Mesenchymal stem cell (in vitro differentiated cells and primary cell): ENCODE results near the gene RAD21L1.
A peak's percentile ranks its signal among the peaks of the same experiment; 100 is the strongest.

Experiments used
- DNase-seq: peaks from one replicate; pipeline ENCODE4 v3.0.0-alpha.2; 2013
- H2AFZ ChIP-seq: one replicate; pipeline ENCODE4 v1.6.1; 2013; ENCODE audit warnings: low read depth, mild to moderate bottlenecking, control low read depth, inconsistent platforms, low read length, moderate library complexity
- H2AK5ac ChIP-seq: 2 replicates; pipeline ENCODE4 v1.6.1; 2013; ENCODE audit warnings: low read length, moderate library complexity, mild to moderate bottlenecking, inconsistent platforms; ENCODE audit not compliant: severe bottlenecking
- H2BK120ac ChIP-seq: one replicate; pipeline ENCODE4 v1.6.1; 2013; ENCODE audit warnings: low read depth, mild to moderate bottlenecking, inconsistent platforms, low read length, moderate library complexity
- H2BK12ac ChIP-seq, 2 experiments: one replicate each; pipeline ENCODE4 v1.6.1; 2013; ENCODE audit warnings: inconsistent platforms in 2 of 2, low read length in 2 of 2, mild to moderate bottlenecking in 2 of 2, moderate library complexity in 2 of 2, control low read depth in 1 of 2
- H2BK15ac ChIP-seq: one replicate; pipeline ENCODE4 v1.6.1; 2013; ENCODE audit warnings: mild to moderate bottlenecking, low read depth, inconsistent platforms; ENCODE audit not compliant: poor library complexity, severe bottlenecking
- H2BK5ac ChIP-seq: 2 replicates; pipeline ENCODE4 v1.6.1; 2013; ENCODE audit warnings: low read depth, mild to moderate bottlenecking, low read length, control low read depth, inconsistent platforms; ENCODE audit not compliant: poor library complexity, severe bottlenecking
- H3K14ac ChIP-seq, 2 experiments: one replicate each; pipeline ENCODE4 v1.6.1; 2013; ENCODE audit warnings: inconsistent platforms in 2 of 2, low read length in 2 of 2, control low read depth in 1 of 2, mild to moderate bottlenecking in 1 of 2, moderate library complexity in 1 of 2
- H3K18ac ChIP-seq, 2 experiments: one replicate each; pipeline ENCODE4 v1.6.1; 2013; ENCODE audit warnings: inconsistent platforms in 2 of 2, low read length in 2 of 2, control low read depth in 1 of 2, low read depth in 1 of 2, mild to moderate bottlenecking in 1 of 2
- H3K23ac ChIP-seq, 2 experiments: one replicate each; pipeline ENCODE4 v1.6.1; 2013; ENCODE audit warnings: inconsistent platforms in 2 of 2, low read length in 2 of 2, mild to moderate bottlenecking in 2 of 2, moderate library complexity in 2 of 2, control low read depth in 1 of 2
- H3K27ac ChIP-seq: 2 replicates; pipeline ENCODE4 v1.5.1; 2013; ENCODE audit warnings: mild to moderate bottlenecking, moderate library complexity, low read length, control low read depth, inconsistent platforms; ENCODE audit not compliant: poor library complexity, severe bottlenecking
- H3K27me3 ChIP-seq, 2 experiments: 2 replicates each; pipeline versions ENCODE4 v1.6.1 to v1.7.0; 2013; ENCODE audit warnings: low read length in 2 of 2, mild to moderate bottlenecking in 2 of 2, moderate library complexity in 2 of 2, control low read depth in 1 of 2, inconsistent platforms in 1 of 2; ENCODE audit not compliant: control insufficient read depth in 1 of 2, insufficient read depth in 1 of 2
- H3K36me3 ChIP-seq, 2 experiments: 2 replicates each; pipeline versions ENCODE4 v1.6.1 to v1.7.0; 2013; ENCODE audit warnings: low read length in 2 of 2, control low read depth in 1 of 2, inconsistent platforms in 1 of 2, low read depth in 1 of 2, mild to moderate bottlenecking in 1 of 2; ENCODE audit not compliant: insufficient read depth in 2 of 2, control insufficient read depth in 1 of 2
- H3K4ac ChIP-seq, 2 experiments: one replicate each; pipeline ENCODE4 v1.6.1; 2013; ENCODE audit warnings: inconsistent platforms in 2 of 2, low read length in 2 of 2, mild to moderate bottlenecking in 2 of 2, moderate library complexity in 2 of 2, control low read depth in 1 of 2, low read depth in 1 of 2
- H3K4me1 ChIP-seq: 2 replicates; pipeline ENCODE4 v1.6.1; 2013; ENCODE audit warnings: low read depth, low read length, control low read depth; ENCODE audit not compliant: control insufficient read depth, insufficient read depth
- H3K4me2 ChIP-seq: 2 replicates; pipeline ENCODE4 v1.6.1; 2013; ENCODE audit warnings: low read length, mild to moderate bottlenecking, inconsistent platforms; ENCODE audit not compliant: poor library complexity, severe bottlenecking
- H3K4me3 ChIP-seq, 2 experiments: 2 replicates each; pipeline versions ENCODE4 v1.5.1 to v1.7.0; 2013; ENCODE audit warnings: low read length in 2 of 2, mild to moderate bottlenecking in 2 of 2, control low read depth in 1 of 2, low read depth in 1 of 2; ENCODE audit not compliant: insufficient read depth in 1 of 2
- H3K79me1 ChIP-seq: replicated peaks from 2 replicates; pipeline ENCODE4 v1.6.1; 2013; ENCODE audit warnings: mild to moderate bottlenecking, control low read depth, low read length, inconsistent platforms; ENCODE audit not compliant: poor library complexity, severe bottlenecking
- H3K9ac ChIP-seq: 2 replicates; pipeline ENCODE4 v1.7.0; 2013; ENCODE audit warnings: mild to moderate bottlenecking, low read length, moderate library complexity
- H3K9me3 ChIP-seq: 2 replicates; pipeline ENCODE4 v1.7.0; 2013; ENCODE audit warnings: mild to moderate bottlenecking, low read length; ENCODE audit not compliant: control insufficient read depth
- H4K8ac ChIP-seq: one replicate; pipeline ENCODE4 v1.6.1; 2013; ENCODE audit warnings: inconsistent platforms, mild to moderate bottlenecking, low read length, moderate library complexity
- H4K91ac ChIP-seq: one replicate; pipeline ENCODE4 v1.6.1; 2013; ENCODE audit warnings: mild to moderate bottlenecking, low read length, inconsistent platforms
- WGBS: methylation state at CpG from one replicate; pipeline ENCODE4 v1.1.7; 2013; ENCODE audit warnings: mixed read lengths; 5-methylcytosine and 5-hydroxymethylcytosine counted together

RAD21L1 gene

DNA sequence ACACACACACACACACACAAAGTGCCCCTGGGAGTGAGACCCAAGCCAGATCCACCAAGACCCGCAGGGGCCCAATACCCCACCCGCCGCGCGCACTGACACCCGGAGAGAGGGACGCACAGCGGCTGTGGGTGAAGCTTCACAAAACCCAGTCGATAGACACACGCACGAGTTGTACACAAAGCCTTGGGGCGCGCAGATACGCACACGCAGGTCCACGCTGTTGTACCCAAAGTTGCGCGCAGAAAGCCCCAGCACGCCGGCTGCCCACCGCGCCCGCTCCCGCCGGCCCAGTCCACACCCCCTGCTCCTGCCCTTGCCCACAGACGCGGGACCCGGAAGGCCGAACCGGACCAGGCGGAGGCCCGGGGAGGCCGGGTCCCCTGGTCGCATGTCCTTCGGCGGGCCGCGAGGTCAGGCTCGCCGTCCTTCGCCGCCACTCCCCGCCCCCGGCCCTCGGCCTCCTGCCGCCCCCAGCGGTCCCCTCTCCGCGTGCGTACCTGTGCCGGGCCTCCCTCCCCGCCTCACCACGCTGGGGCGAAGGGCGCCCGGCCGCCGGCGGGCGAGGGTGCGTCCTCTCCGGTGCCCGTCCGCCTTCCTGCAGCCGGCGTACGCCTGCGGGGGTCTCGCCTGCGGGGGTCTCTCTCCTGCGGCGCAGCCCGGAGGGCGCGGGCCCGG is 41.1 kb upstream of the RAD21L1 start, which contains the start of gene TMEM74B:
Gene TMEM74B (minus strand): TSS at position 344 of the 678 bp plus-strand sequence. CDS start 1,180 bp downstream, outside the sequence.
- no peak within 1 kb of the TSS for H2BK5ac ChIP-seq

DNA sequence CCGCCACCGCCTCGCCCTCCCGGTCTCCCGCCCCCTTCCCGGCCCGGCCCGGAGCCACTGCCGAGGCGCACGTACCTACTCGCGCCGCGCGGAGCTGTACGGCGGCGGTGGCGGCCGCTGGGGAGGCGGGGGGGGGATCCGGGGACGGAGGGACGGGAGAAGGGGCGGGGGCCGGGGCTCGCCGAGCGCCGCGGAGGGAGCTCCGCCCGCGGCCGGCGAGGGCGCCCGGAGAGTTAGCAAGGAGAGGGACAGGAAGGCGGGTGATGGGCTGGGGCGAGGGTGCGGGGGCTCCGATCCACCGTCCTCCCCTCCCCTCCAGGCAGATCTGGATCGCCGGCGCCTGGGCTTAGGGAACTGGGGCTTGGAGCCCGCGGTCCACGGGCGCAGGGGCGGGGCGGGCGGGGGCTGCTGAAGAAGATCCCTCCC is 40.5 kb upstream of the RAD21L1 start:
- Histone ChIP-seq H3K79me1 (no peaks in the 10 kb centered on the region), H2AK5ac (no peak overlapping the region), H3K9me3 (no peaks in the 10 kb centered on the region), H3K4me3 (peak overlapping the region in 1 of 2 experiments; percentile 57), H3K27me3 (peaks cover 66 to 67% of the 10 kb centered on the region in 2 experiments), H2BK12ac (no peak overlapping the region), H3K14ac (no peak overlapping the region), H3K9ac (no peak overlapping the region), H3K27ac (no peak overlapping the region), H2BK5ac (no peak overlapping the region), H3K4me2 (peak overlapping the region; percentile 93), H4K8ac (no peak overlapping the region), H3K36me3 (peaks cover 0 to 5% of the 10 kb centered on the region in 2 experiments), H3K4ac (no peak overlapping the region), H3K18ac (no peak overlapping the region), H3K4me1 (peaks cover 18% of the 10 kb centered on the region), H3K23ac (no peak overlapping the region), H4K91ac (no peak overlapping the region), H2BK15ac (peak overlapping the region; percentile 76), H2BK120ac (no peak overlapping the region), H2AFZ (no peak overlapping the region)
- WGBS: 2% methylated on average over 25 of the region's 54 CpGs
- DNase-seq: peak; percentile 13

More for the DNA sequence above, 41.1 kb upstream of the RAD21L1 start, which contains the start of gene TMEM74B:
- H3K4me2 ChIP-seq: peak within 1 kb of the TSS; percentile 93
- no peak within 1 kb of the TSS for H3K9ac ChIP-seq
- peak within 1 kb of the TSS in 1 of 2 experiments; percentile 24 for H3K18ac ChIP-seq
- H3K4me1 ChIP-seq: peaks cover 18% of the 10 kb centered on the region
- H2BK120ac ChIP-seq: no peak within 1 kb of the TSS
- no peak within 1 kb of the TSS for H4K8ac ChIP-seq
- no peaks in the 10 kb centered on the region for H3K9me3 ChIP-seq
- H3K36me3 ChIP-seq: peaks cover 0 to 5% of the 10 kb centered on the region in 2 experiments
- no peak within 1 kb of the TSS for H4K91ac ChIP-seq
- 3% methylated on average over 47 of the region's 76 CpGs for WGBS
- no peak within 1 kb of the TSS for H2AK5ac ChIP-seq
- H3K79me1 ChIP-seq: no peaks in the 10 kb centered on the region
- H3K14ac ChIP-seq: no peak within 1 kb of the TSS
- peak within 1 kb of the TSS; percentile 76 for H2BK15ac ChIP-seq
- H3K27ac ChIP-seq: no peak within 1 kb of the TSS
- no peak within 1 kb of the TSS for H2AFZ ChIP-seq
- peak; percentile 18 for DNase-seq
- H2BK12ac ChIP-seq: no peak within 1 kb of the TSS
- H3K4ac ChIP-seq: no peak within 1 kb of the TSS
- H3K4me3 ChIP-seq: peak within 1 kb of the TSS; percentile 37 to 57
- no peak within 1 kb of the TSS for H3K23ac ChIP-seq
- peaks cover 60 to 63% of the 10 kb centered on the region in 2 experiments for H3K27me3 ChIP-seq

DNA sequence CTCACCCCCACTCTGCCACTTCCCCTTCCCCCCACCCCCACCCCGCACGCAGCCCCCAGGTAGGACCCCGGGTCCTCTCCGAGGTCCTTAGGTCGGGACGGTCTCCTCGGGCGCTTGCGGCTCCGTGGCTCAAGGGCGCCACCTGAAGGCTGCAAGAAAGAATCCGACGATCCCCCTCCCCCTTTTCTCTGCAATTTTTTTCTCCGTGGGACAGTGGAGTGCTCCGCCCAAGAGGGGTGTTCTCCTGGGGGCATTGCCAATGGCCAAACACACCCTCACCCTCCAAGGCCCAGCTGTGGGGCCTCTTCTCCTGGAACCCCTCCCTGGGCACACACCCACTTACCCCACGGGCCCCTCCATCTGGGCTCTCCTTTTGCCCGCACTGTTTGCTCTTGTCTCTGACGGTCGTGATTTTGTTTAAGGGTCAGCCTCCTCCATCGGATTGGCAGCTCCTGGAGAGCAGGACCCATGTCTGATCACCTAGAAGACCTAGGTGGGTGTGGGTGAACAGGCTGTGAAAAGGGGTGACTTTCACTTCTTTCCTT is 40.0 kb upstream of the RAD21L1 start:
- Histone ChIP-seq H3K4ac (no peak overlapping the region), H4K8ac (peak overlapping the region; percentile 47), H3K27me3 (peaks cover 71 to 73% of the 10 kb centered on the region in 2 experiments), H3K4me2 (no peak overlapping the region), H3K18ac (peak overlapping the region in 1 of 2 experiments; percentile 24), H2BK15ac (no peak overlapping the region), H3K4me3 (peak overlapping the region in 1 of 2 experiments; percentile 57), H3K14ac (no peak overlapping the region), H2AFZ (no peak overlapping the region), H2AK5ac (no peak overlapping the region), H2BK12ac (peak overlapping the region in 1 of 2 experiments; percentile 45), H3K4me1 (peaks cover 18% of the 10 kb centered on the region), H3K79me1 (no peaks in the 10 kb centered on the region), H3K23ac (no peak overlapping the region), H3K36me3 (peaks cover 0 to 4% of the 10 kb centered on the region in 2 experiments), H3K27ac (no peak overlapping the region), H3K9ac (no peak overlapping the region), H4K91ac (no peak overlapping the region), H2BK5ac (no peak overlapping the region), H3K9me3 (no peaks in the 10 kb centered on the region), H2BK120ac (no peak overlapping the region)
- DNase-seq: peak; percentile 71
- 13% methylated on average over 19 of the region's 20 CpGs for WGBS

DNA sequence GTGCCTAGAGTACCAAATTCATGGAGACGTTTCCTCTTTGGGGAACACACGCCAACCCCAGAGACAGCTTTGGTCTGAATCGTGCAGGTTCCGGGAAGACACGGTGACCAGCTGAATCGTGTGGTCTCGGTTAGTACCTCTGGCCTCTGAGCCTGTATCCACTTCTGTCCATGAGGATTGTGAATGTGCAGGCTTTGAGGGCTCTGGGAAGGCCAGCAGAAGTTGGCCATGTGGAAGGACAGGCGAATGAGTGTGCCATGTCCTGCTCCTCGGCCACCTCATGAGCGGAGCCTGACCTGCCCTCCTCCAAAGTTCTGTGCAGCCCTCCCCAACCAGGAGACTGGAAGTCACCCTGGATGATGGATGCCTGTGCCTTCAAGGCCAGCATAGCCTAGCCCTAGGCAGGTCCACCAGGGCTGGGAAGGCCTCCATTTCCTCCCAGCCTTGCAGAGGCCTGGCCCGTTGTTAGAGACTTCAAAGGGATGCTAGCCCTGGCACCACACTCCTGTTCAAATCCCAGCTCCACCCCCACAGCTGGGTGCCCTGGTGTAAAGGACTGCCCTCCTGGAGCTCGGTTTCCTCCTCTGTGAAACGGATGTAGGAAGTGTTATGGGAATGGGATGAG is 39.4 kb upstream of the RAD21L1 start:
- H4K91ac ChIP-seq: peak overlapping the region; percentile 79
- no peak overlapping the region for H3K9ac ChIP-seq
- no peak overlapping the region for H2AK5ac ChIP-seq
- H3K18ac ChIP-seq: peak overlapping the region in 1 of 2 experiments; percentile 18
- 84% methylated on average over 11 of the region's 13 CpGs for WGBS
- no peak overlapping the region for H3K27ac ChIP-seq
- H2AFZ ChIP-seq: no peak overlapping the region
- peaks cover 18% of the 10 kb centered on the region for H3K4me1 ChIP-seq
- H4K8ac ChIP-seq: peak overlapping the region; percentile 35
- H3K14ac ChIP-seq: peak overlapping the region in 1 of 2 experiments; percentile 71
- H3K27me3 ChIP-seq: peaks cover 77 to 79% of the 10 kb centered on the region in 2 experiments
- no peak overlapping the region for H2BK15ac ChIP-seq
- no peak overlapping the region for H2BK5ac ChIP-seq
- DNase-seq: no peak
- no peak overlapping the region for H3K4ac ChIP-seq
- H3K79me1 ChIP-seq: no peaks in the 10 kb centered on the region
- peak overlapping the region in 1 of 2 experiments; percentile 45 for H2BK12ac ChIP-seq
- H3K36me3 ChIP-seq: no peaks in the 10 kb centered on the region
- H2BK120ac ChIP-seq: no peak overlapping the region
- H3K23ac ChIP-seq: peak overlapping the region in 1 of 2 experiments; percentile 77
- no peaks in the 10 kb centered on the region for H3K9me3 ChIP-seq
- no peak overlapping the region for H3K4me3 ChIP-seq
- no peak overlapping the region for H3K4me2 ChIP-seq
